ENCODE data around the gene ARL4A. TPM values are rescaled to one million over a fixed set of nuclear protein-coding genes. Genes with fewer than 3 reads are reported as not detected.

The ARL4A gene
- total and polyA plus RNA-seq, 10 of the 15 experiments (the other 5 are each of a cell fraction or from before 2014, with no cell fraction given) = 0.35 to 4.6 (median 2.7) TPM

GRCh38 chr7:12647364-12648219 lies 39.8 kb upstream of the ARL4A start:
- Histone ChIP-seq H3K27me3 (replicated peaks in 1 of 2; ENCODE audit: control insufficient read depth in 2 of 2, insufficient read depth in 2 of 2, low read length in 1 of 2) (no peaks in the 10 kb centered on the region), H3K79me2 (ENCODE audit: control insufficient read depth, insufficient read depth, low read length) (no peaks in the 10 kb centered on the region), H4K20me1 (ENCODE audit: control insufficient read depth, insufficient read depth) (no peaks in the 10 kb centered on the region), H3K27ac (ENCODE audit: control insufficient read depth, insufficient read depth) (no peak overlapping the region), H3K4me2 (ENCODE audit: control insufficient read depth, insufficient read depth) (no peak overlapping the region), H3K36me3 (ENCODE audit: control insufficient read depth in 2 of 2, insufficient read depth in 2 of 2, low read length in 1 of 2) (no peaks in the 10 kb centered on the region), H3K4me3 (no peak overlapping the region), H3K9ac (ENCODE audit: control insufficient read depth, insufficient read depth, low read length) (no peak overlapping the region), H3K4me1 (ENCODE audit: control insufficient read depth, insufficient read depth, low read length) (no peaks in the 10 kb centered on the region), H2AFZ (ENCODE audit: control insufficient read depth, low read depth, low read length) (no peak overlapping the region), H3K9me3 (replicated peaks; ENCODE audit: control insufficient read depth, insufficient read depth, low read length) (no peaks in the 10 kb centered on the region)
- in situ Hi-C loops (cut with MboI) = loop anchor here (10.0 kb wide), 1 partner anchor 617 kb away; no protein-coding TSS in a partner anchor
- intact Hi-C loops (cut with micrococcal nuclease; ENCODE audit: unreplicated experiment) = loop anchor here (10.0 kb wide), 1 partner anchor 527 kb away; no protein-coding TSS in a partner anchor
- ChIA-PET SMC1A (ENCODE audit: uncharacterized antibody, unreplicated experiment) (no interaction called here), RAD21 (ENCODE audit: unreplicated experiment) (interaction anchor here (1.1 kb wide), 1 partner anchor 9 kb away, joined by 3 read pairs; no protein-coding TSS in a partner anchor), POLR2A (interaction anchor here (0.7 kb wide), 1 partner anchor 484 kb away, joined by 3 read pairs; no protein-coding TSS in a partner anchor), CTCF (no interaction called here)
- FAIRE-seq = no peak
- WGBS (ENCODE audit: insufficient coverage, insufficient replicate concordance, low lambda C conversion rate, missing lambda C conversion rate) = 63% methylated on average over 6 of the region's 6 CpGs
- no peak for ATAC-seq
- no TSS peak for BruUV-seq (replicated peaks)
- no peak for DNase-seq (ENCODE audit: low read depth, low spot score)
- no peak for TF ChIP-seq POLR2A (IDR thresholded peaks at IDR 0.05; ENCODE audit: low read depth, low read length)
- TF ChIP-seq, protein P1, sequence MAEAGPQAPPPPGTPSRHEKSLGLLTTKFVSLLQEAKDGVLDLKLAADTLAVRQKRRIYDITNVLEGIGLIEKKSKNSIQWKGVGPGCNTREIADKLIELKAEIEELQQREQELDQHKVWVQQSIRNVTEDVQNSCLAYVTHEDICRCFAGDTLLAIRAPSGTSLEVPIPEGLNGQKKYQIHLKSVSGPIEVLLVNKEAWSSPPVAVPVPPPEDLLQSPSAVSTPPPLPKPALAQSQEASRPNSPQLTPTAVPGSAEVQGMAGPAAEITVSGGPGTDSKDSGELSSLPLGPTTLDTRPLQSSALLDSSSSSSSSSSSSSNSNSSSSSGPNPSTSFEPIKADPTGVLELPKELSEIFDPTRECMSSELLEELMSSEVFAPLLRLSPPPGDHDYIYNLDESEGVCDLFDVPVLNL (IDR thresholded peaks at IDR 0.05; ENCODE audit: low read depth, low read length) = no peak
- no peak for TF ChIP-seq SPI1 (IDR thresholded peaks at IDR 0.05; ENCODE audit: borderline replicate concordance, insufficient read depth, low read depth, low read length)
- TF ChIP-seq ZNF24 (IDR thresholded peaks at IDR 0.05) = no peak
- TF ChIP-seq REST (IDR thresholded peaks at IDR 0.05; ENCODE audit: low read depth, low read length) = no peak
- TF ChIP-seq ATF7 (IDR thresholded peaks at IDR 0.05; ENCODE audit: low read depth) = no peak
- TF ChIP-seq, protein P2, sequence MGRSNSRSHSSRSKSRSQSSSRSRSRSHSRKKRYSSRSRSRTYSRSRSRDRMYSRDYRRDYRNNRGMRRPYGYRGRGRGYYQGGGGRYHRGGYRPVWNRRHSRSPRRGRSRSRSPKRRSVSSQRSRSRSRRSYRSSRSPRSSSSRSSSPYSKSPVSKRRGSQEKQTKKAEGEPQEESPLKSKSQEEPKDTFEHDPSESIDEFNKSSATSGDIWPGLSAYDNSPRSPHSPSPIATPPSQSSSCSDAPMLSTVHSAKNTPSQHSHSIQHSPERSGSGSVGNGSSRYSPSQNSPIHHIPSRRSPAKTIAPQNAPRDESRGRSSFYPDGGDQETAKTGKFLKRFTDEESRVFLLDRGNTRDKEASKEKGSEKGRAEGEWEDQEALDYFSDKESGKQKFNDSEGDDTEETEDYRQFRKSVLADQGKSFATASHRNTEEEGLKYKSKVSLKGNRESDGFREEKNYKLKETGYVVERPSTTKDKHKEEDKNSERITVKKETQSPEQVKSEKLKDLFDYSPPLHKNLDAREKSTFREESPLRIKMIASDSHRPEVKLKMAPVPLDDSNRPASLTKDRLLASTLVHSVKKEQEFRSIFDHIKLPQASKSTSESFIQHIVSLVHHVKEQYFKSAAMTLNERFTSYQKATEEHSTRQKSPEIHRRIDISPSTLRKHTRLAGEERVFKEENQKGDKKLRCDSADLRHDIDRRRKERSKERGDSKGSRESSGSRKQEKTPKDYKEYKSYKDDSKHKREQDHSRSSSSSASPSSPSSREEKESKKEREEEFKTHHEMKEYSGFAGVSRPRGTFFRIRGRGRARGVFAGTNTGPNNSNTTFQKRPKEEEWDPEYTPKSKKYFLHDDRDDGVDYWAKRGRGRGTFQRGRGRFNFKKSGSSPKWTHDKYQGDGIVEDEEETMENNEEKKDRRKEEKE (IDR thresholded peaks at IDR 0.05) = no peak
- TF ChIP-seq RB1 (IDR thresholded peaks at IDR 0.05; ENCODE audit: borderline replicate concordance) = no peak
- TF ChIP-seq, protein P3, sequence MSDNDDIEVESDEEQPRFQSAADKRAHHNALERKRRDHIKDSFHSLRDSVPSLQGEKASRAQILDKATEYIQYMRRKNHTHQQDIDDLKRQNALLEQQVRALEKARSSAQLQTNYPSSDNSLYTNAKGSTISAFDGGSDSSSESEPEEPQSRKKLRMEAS (IDR thresholded peaks at IDR 0.05; ENCODE audit: low read depth, low read length) = no peak
- TF ChIP-seq CREB1 (IDR thresholded peaks at IDR 0.05; ENCODE audit: low read depth) = no peak
